Keratinocyte (primary cell): ENCODE measurements around the gene NAALADL2. TPM values are rescaled to one million over a fixed set of nuclear protein-coding genes. Genes with fewer than 3 reads are reported as not detected.

ENCODE experiments used
- DNase-seq: peaks from one replicate; pipeline ENCODE4 v3.0.0-alpha.2; 2011; ENCODE audit warnings: low read depth, missing footprints, low spot score
- FAIRE-seq: peaks from 2 replicates; lab custom pipeline; 2011; peaks lifted over from hg19 to GRCh38; lab: Jason Lieb, UNC
- H2AFZ ChIP-seq: 2 replicates; pipeline ENCODE4 v1.6.0; 2012; ENCODE audit warnings: low read length, control low read depth, inconsistent platforms; ENCODE audit not compliant: control insufficient read depth
- H3K27ac ChIP-seq: 2 replicates; pipeline ENCODE4 v1.5.1; 2011; ENCODE audit warnings: low read length; ENCODE audit not compliant: control insufficient read depth, insufficient read depth
- H3K27me3 ChIP-seq: 3 replicates; pipeline ENCODE4 v1.6.0; 2011; ENCODE audit warnings: low read length; ENCODE audit not compliant: control insufficient read depth, insufficient read depth; ENCODE audit errors: extremely low read depth
- H3K36me3 ChIP-seq, 2 experiments: 2 replicates in 1 of 2; 3 replicates in 1 of 2; pipeline ENCODE4 v1.5.1; 2011; ENCODE audit warnings: low read length in 2 of 2, mild to moderate bottlenecking in 1 of 2; ENCODE audit not compliant: control insufficient read depth in 2 of 2, insufficient read depth in 2 of 2; ENCODE audit errors: extremely low read depth in 1 of 2
- H3K4me1 ChIP-seq: 3 replicates; pipeline ENCODE4 v1.5.1; 2011; ENCODE audit warnings: low read length; ENCODE audit not compliant: control insufficient read depth, insufficient read depth; ENCODE audit errors: extremely low read depth
- H3K4me2 ChIP-seq: 3 replicates; pipeline ENCODE4 v1.6.0; 2011; ENCODE audit warnings: low read depth, low read length; ENCODE audit not compliant: control insufficient read depth, insufficient read depth; ENCODE audit errors: extremely low read depth
- H3K4me3 ChIP-seq, 3 experiments: fragments of 200-600 bp in 1 of 3; sonication (generic) in 1 of 3; 2 replicates in 2 of 3; 3 replicates in 1 of 3; pipeline ENCODE4 v1.5.1; 2011 to 2016; ENCODE audit warnings: low read length in 3 of 3, mild to moderate bottlenecking in 3 of 3, control low read depth in 2 of 3, inconsistent platforms in 1 of 3, low read depth in 1 of 3, mixed read lengths in 1 of 3, mixed run types in 1 of 3, moderate library complexity in 1 of 3; ENCODE audit not compliant: control insufficient read depth in 2 of 3, insufficient read depth in 2 of 3; ENCODE audit errors: extremely low read depth in 1 of 3
- H3K79me2 ChIP-seq: 2 replicates; pipeline ENCODE4 v1.6.0; 2012; ENCODE audit warnings: low read length; ENCODE audit not compliant: control insufficient read depth, insufficient read depth
- H3K9ac ChIP-seq: 3 replicates; pipeline ENCODE4 v1.6.0; 2011; ENCODE audit warnings: low read length; ENCODE audit not compliant: control insufficient read depth, insufficient read depth; ENCODE audit errors: extremely low read depth
- H3K9me1 ChIP-seq: 3 replicates; pipeline ENCODE4 v1.6.0; 2011; ENCODE audit warnings: low read length; ENCODE audit not compliant: control insufficient read depth, insufficient read depth; ENCODE audit errors: extremely low read depth
- H3K9me3 ChIP-seq: 2 replicates; pipeline ENCODE4 v1.5.1; 2012; ENCODE audit warnings: low read depth, low read length; ENCODE audit not compliant: control insufficient read depth
- H4K20me1 ChIP-seq: 3 replicates; pipeline ENCODE4 v1.6.0; 2011; ENCODE audit warnings: low read length; ENCODE audit not compliant: control insufficient read depth, insufficient read depth; ENCODE audit errors: extremely low read depth
- CTCF ChIP-seq, 3 experiments: IDR thresholded peaks in 1 of 3; conservative IDR thresholded peaks in 1 of 3; optimal IDR thresholded peaks in 1 of 3; 2 replicates in 2 of 3; 3 replicates in 1 of 3; pipeline versions ENCODE3 to v1.5.1; 2011; ENCODE audit warnings: low read length in 3 of 3, mild to moderate bottlenecking in 3 of 3, moderate library complexity in 2 of 3, control low read depth in 1 of 3, inconsistent platforms in 1 of 3; ENCODE audit not compliant: insufficient read depth in 2 of 3; ENCODE audit errors: extremely low read depth in 1 of 3
- EZH2 ChIP-seq: IDR thresholded peaks from one replicate; pipeline ENCODE4 v1.6.1; 2012; ENCODE audit warnings: inconsistent platforms, mild to moderate bottlenecking, low read length, moderate library complexity
- dilution Hi-C: fragments of 300-500 bp; cut with MboI; formaldehyde crosslinking; loops from one replicate; pipeline ENCODE4 v1.7.0; 2020; ENCODE audit warnings: low sequenced_read_pairs; ENCODE audit not compliant: extremely low pct_ligation_motif_present
- polyA plus RNA-seq, 5 experiments: library from polyadenylated mRNA; depleted of rRNA in 3 of 5; stranded (reverse) in 3 of 5; stranded (forward) in 1 of 5; unstranded in 1 of 5; fragments of >200 nt; gene quantifications; 1 replicate in 1 of 5; 2 replicates in 3 of 5; 3 replicates in 1 of 5; pipeline versions ENCODE4 v1.2.1 to v1.2.3, GENCODE V29; 2011 to 2012; ENCODE audit warnings: missing spikeins in 2 of 5, low read depth in 1 of 5, low replicate concordance in 1 of 5

Gene NAALADL2
- polyA plus RNA-seq, 1 donor (not counting 4 experiments of a cell fraction or from before 2014, with no cell fraction given), result 0.75 TPM

- Histone ChIP-seq H3K9ac (no peak overlapping the region), H3K9me3 (no peaks in the 10 kb centered on the region), H3K27me3 (no peaks in the 10 kb centered on the region), H3K4me2 (no peak overlapping the region), H3K27ac (no peak overlapping the region), H3K79me2 (no peaks in the 10 kb centered on the region), H3K4me1 (no peaks in the 10 kb centered on the region), H3K9me1 (no peaks in the 10 kb centered on the region), H4K20me1 (no peaks in the 10 kb centered on the region), H3K4me3 (no peak overlapping the region), H2AFZ (no peak overlapping the region), H3K36me3 (no peaks in the 10 kb centered on the region)
- TF ChIP-seq EZH2 (no peak), CTCF (optimal IDR thresholded peaks at IDR 0.05 in 1 of 3, IDR thresholded peaks at IDR 0.05 in 1 of 3, conservative IDR thresholded peaks at IDR 0.05 in 1 of 3; ENCODE audit: extremely low read depth in 1 of 3, insufficient read depth in 2 of 3, low read length in 3 of 3) (no peak)
- no peak for DNase-seq
- dilution Hi-C loops, result no loop called here
- no peak for FAIRE-seq
Observed at GRCh38 chr3:175374705-175375104, 515.6 kb downstream of the NAALADL2 start.

GRCh38 chr3:175378348-175378747, 519.2 kb downstream of the NAALADL2 start:
- Histone ChIP-seq H3K79me2 (no peaks in the 10 kb centered on the region), H3K27ac (no peak overlapping the region), H3K4me1 (no peaks in the 10 kb centered on the region), H2AFZ (no peak overlapping the region), H3K9me1 (no peaks in the 10 kb centered on the region), H3K36me3 (no peaks in the 10 kb centered on the region), H3K9me3 (no peaks in the 10 kb centered on the region), H3K4me2 (no peak overlapping the region), H3K27me3 (no peaks in the 10 kb centered on the region), H3K9ac (no peak overlapping the region), H4K20me1 (no peaks in the 10 kb centered on the region), H3K4me3 (no peak overlapping the region)
- no peak for TF ChIP-seq CTCF (optimal IDR thresholded peaks at IDR 0.05 in 1 of 3, IDR thresholded peaks at IDR 0.05 in 1 of 3, conservative IDR thresholded peaks at IDR 0.05 in 1 of 3; ENCODE audit: extremely low read depth in 1 of 3, insufficient read depth in 2 of 3, low read length in 3 of 3)
- TF ChIP-seq EZH2, result no peak
- dilution Hi-C loops, result no loop called here
- no peak for FAIRE-seq
- DNase-seq, result no peak
